H1 (cell line): ENCODE measurements around the gene DBF4B. TPM values are rescaled to one million over a fixed set of nuclear protein-coding genes. Genes with fewer than 3 reads are reported as not detected.

Source experiments
- CTCF ChIA-PET: fragments of 300-600 bp; sonication (Branson Sonifier 250); formaldehyde crosslinking; loops from one replicate; lab custom pipeline; 2021; ENCODE audit not compliant: partially characterized antibody; lab: Charles Lee
- POLR2A ChIA-PET: fragments of 300-600 bp; sonication (Branson Sonifier 250); formaldehyde crosslinking; loops from one replicate; lab custom pipeline; 2021; ENCODE audit warnings: inconsistent platforms; ENCODE audit not compliant: partially characterized antibody; lab: Charles Lee
- DNase-seq, 2 experiments: peaks; one replicate each; pipeline versions ENCODE4 v3.0.0 to v3.0.0-alpha.2; 2010 to 2022; ENCODE audit warnings: low spot score in 2 of 2, low read depth in 1 of 2, mixed read lengths in 1 of 2
- FAIRE-seq: peaks from 2 replicates; lab custom pipeline; 2011; peaks lifted over from hg19 to GRCh38; lab: Jason Lieb, UNC
- H2AFZ ChIP-seq: 2 replicates; pipeline ENCODE4 v1.8.1; 2012; ENCODE audit warnings: low read length, inconsistent platforms
- H2AK5ac ChIP-seq: 2 replicates; pipeline ENCODE4 v1.6.1; 2013; ENCODE audit warnings: low read depth, low read length
- H2BK120ac ChIP-seq: replicated peaks from 2 replicates; pipeline ENCODE3; 2013; ENCODE audit warnings: low read depth, low read length, inconsistent platforms
- H2BK12ac ChIP-seq: 2 replicates; pipeline ENCODE4 v1.6.1; 2013; ENCODE audit warnings: low read depth, low read length
- H2BK15ac ChIP-seq: 2 replicates; pipeline ENCODE4 v1.6.1; 2013; ENCODE audit warnings: low read length
- H2BK20ac ChIP-seq: 2 replicates; pipeline ENCODE4 v1.6.1; 2013; ENCODE audit warnings: low read length
- H2BK5ac ChIP-seq: 2 replicates; pipeline ENCODE4 v1.6.1; 2013; ENCODE audit warnings: low read depth, low read length
- H3K14ac ChIP-seq: 2 replicates; pipeline ENCODE4 v1.6.1; 2013; ENCODE audit warnings: inconsistent platforms; ENCODE audit not compliant: insufficient read length
- H3K18ac ChIP-seq: 2 replicates; pipeline ENCODE4 v1.6.1; 2013; ENCODE audit warnings: low read length; ENCODE audit errors: extremely low read depth
- H3K23ac ChIP-seq: 2 replicates; pipeline ENCODE4 v1.6.1; 2013; ENCODE audit warnings: inconsistent platforms; ENCODE audit not compliant: insufficient read length
- H3K23me2 ChIP-seq: 2 replicates; pipeline ENCODE4 v1.6.1; 2013; ENCODE audit warnings: low read depth, low read length
- H3K27ac ChIP-seq: 2 replicates; pipeline ENCODE4 v1.6.1; 2011; ENCODE audit warnings: low read depth, low read length, inconsistent platforms
- H3K27me3 ChIP-seq, 4 experiments: replicated peaks in 1 of 4; 1 replicate in 1 of 4; 2 replicates in 3 of 4; pipeline versions ENCODE4 v1.6.1 to v1.8.1; 2011 to 2013; ENCODE audit warnings: low read length in 3 of 4, mild to moderate bottlenecking in 3 of 4, inconsistent platforms in 2 of 4, mixed read lengths in 2 of 4, moderate library complexity in 1 of 4; ENCODE audit not compliant: control insufficient read depth in 3 of 4, insufficient read depth in 3 of 4; ENCODE audit errors: extremely low read depth in 1 of 4
- H3K36me3 ChIP-seq, 4 experiments: 2 replicates each; pipeline versions ENCODE4 v1.6.1 to v1.8.1; 2011 to 2013; ENCODE audit warnings: mild to moderate bottlenecking in 4 of 4, low read length in 3 of 4, moderate library complexity in 2 of 4, control low read depth in 1 of 4, inconsistent platforms in 1 of 4; ENCODE audit not compliant: insufficient read depth in 4 of 4, control insufficient read depth in 2 of 4
- H3K4ac ChIP-seq: replicated peaks from 2 replicates; pipeline ENCODE3; 2013; ENCODE audit warnings: low read length, low read depth, mixed read lengths, inconsistent platforms; ENCODE audit not compliant: insufficient read length
- H3K4me1 ChIP-seq, 4 experiments: replicated peaks in 1 of 4; 1 replicate in 1 of 4; 2 replicates in 3 of 4; pipeline versions ENCODE4 v1.6.1 to v1.8.1; 2011 to 2013; ENCODE audit warnings: low read length in 3 of 4, inconsistent platforms in 2 of 4, mixed read lengths in 1 of 4; ENCODE audit not compliant: insufficient read depth in 4 of 4, control insufficient read depth in 3 of 4
- H3K4me2 ChIP-seq, 2 experiments: 2 replicates each; pipeline versions ENCODE4 v1.6.1 to v1.8.1; 2011 to 2013; ENCODE audit warnings: low read depth in 2 of 2, low read length in 2 of 2, control low read depth in 1 of 2, inconsistent platforms in 1 of 2, mild to moderate bottlenecking in 1 of 2; ENCODE audit not compliant: insufficient read depth in 1 of 2
- H3K4me3 ChIP-seq, 4 experiments: fragments of 200-600, 300-600 bp in 1 of 4; sonication (generic), shearing (Covaris generic), sonication (Bioruptor Twin) in 1 of 4; 2 replicates each; pipeline versions ENCODE4 v1.5.1 to v1.8.1; 2011 to 2016; ENCODE audit warnings: low read length in 4 of 4, low read depth in 3 of 4, control low read depth in 2 of 4, inconsistent platforms in 2 of 4, mild to moderate bottlenecking in 2 of 4, mixed read lengths in 1 of 4, moderate library complexity in 1 of 4; ENCODE audit not compliant: insufficient read depth in 2 of 4; ENCODE audit errors: extremely low read depth in 1 of 4
- H3K56ac ChIP-seq: replicated peaks from 2 replicates; pipeline ENCODE3; 2013; ENCODE audit warnings: low read depth, mild to moderate bottlenecking, mixed read lengths, low read length, inconsistent platforms; ENCODE audit not compliant: insufficient read length
- H3K79me1 ChIP-seq: 2 replicates; pipeline ENCODE4 v1.6.1; 2013; ENCODE audit warnings: low read depth, low read length, control low read depth
- H3K79me2 ChIP-seq, 2 experiments: 2 replicates each; pipeline versions ENCODE4 v1.6.1 to v1.8.1; 2012 to 2013; ENCODE audit warnings: low read length in 2 of 2, mild to moderate bottlenecking in 2 of 2, inconsistent platforms in 1 of 2; ENCODE audit not compliant: insufficient read depth in 2 of 2, control insufficient read depth in 1 of 2
- H3K9ac ChIP-seq, 4 experiments: replicated peaks in 1 of 4; 1 replicate in 1 of 4; 2 replicates in 3 of 4; pipeline versions ENCODE4 v1.6.1 to v1.8.1; 2011 to 2013; ENCODE audit warnings: low read depth in 3 of 4, low read length in 3 of 4, control low read depth in 2 of 4, mild to moderate bottlenecking in 2 of 4, moderate library complexity in 2 of 4, inconsistent platforms in 1 of 4; ENCODE audit errors: extremely low read depth in 1 of 4
- H3K9me3 ChIP-seq, 2 experiments: 2 replicates each; pipeline versions ENCODE4 v1.6.1 to v1.8.1; 2012 to 2013; ENCODE audit warnings: mild to moderate bottlenecking in 2 of 2, moderate library complexity in 2 of 2, control low read depth in 1 of 2, inconsistent platforms in 1 of 2, low read depth in 1 of 2, low read length in 1 of 2, mixed read lengths in 1 of 2; ENCODE audit not compliant: insufficient read depth in 2 of 2
- H4K20me1 ChIP-seq, 2 experiments: replicated peaks in 1 of 2; 2 replicates each; pipeline versions ENCODE3 to v1.8.1; 2011 to 2013; ENCODE audit warnings: inconsistent platforms in 2 of 2, low read length in 2 of 2, mild to moderate bottlenecking in 1 of 2; ENCODE audit not compliant: insufficient read depth in 2 of 2, control insufficient read depth in 1 of 2
- H4K5ac ChIP-seq: 2 replicates; pipeline ENCODE4 v1.6.1; 2013; ENCODE audit warnings: low read length, low read depth, mixed read lengths, inconsistent platforms; ENCODE audit not compliant: insufficient read length
- H4K8ac ChIP-seq: 2 replicates; pipeline ENCODE4 v1.8.0; 2013; ENCODE audit warnings: mild to moderate bottlenecking, moderate library complexity, low read length, inconsistent platforms; ENCODE audit not compliant: insufficient read depth; ENCODE audit errors: extremely low read depth
- H4K91ac ChIP-seq: replicated peaks from 2 replicates; pipeline ENCODE3; 2013; ENCODE audit warnings: low read length, mixed read lengths, inconsistent platforms; ENCODE audit not compliant: insufficient read length
- ASH2L ChIP-seq: fragments of 200-600, 300-600 bp; sonication (generic); IDR thresholded peaks from one replicate; pipeline ENCODE4 v1.7.1; 2017; ENCODE audit warnings: low read length
- CBX8 ChIP-seq: fragments of 300-800, 300-1000 bp; sonication (generic); IDR thresholded peaks from 2 replicates; pipeline ENCODE4 v1.7.1; 2016; ENCODE audit warnings: low read depth, low read length, borderline replicate concordance
- CTBP2 ChIP-seq: IDR thresholded peaks from 2 replicates; pipeline ENCODE4 v1.7.0; 2011; ENCODE audit warnings: borderline replicate concordance, mild to moderate bottlenecking, moderate library complexity, mixed read lengths, low read length; ENCODE audit not compliant: insufficient read depth, insufficient read length
- HDAC6 ChIP-seq: IDR thresholded peaks from one replicate; pipeline ENCODE4 v1.7.1; 2012; ENCODE audit warnings: low read depth, mild to moderate bottlenecking, inconsistent platforms, low read length, moderate library complexity
- KDM4A ChIP-seq: IDR thresholded peaks from one replicate; pipeline ENCODE4 v1.7.1; 2012; ENCODE audit warnings: low read depth, mild to moderate bottlenecking, moderate library complexity, low read length, inconsistent platforms; ENCODE audit not compliant: severe bottlenecking
- KDM5A ChIP-seq: fragments of 200-600 bp; IDR thresholded peaks from 2 replicates; pipeline ENCODE4 v1.7.1; 2012; ENCODE audit warnings: mild to moderate bottlenecking, low read length, inconsistent platforms, mixed read lengths
- MAFK ChIP-seq: IDR thresholded peaks from 2 replicates; pipeline ENCODE4 v1.6.1; 2012; ENCODE audit warnings: low read depth, mild to moderate bottlenecking, improper control_type of control experiment, low read length
- PHF8 ChIP-seq: fragments of 200-600 bp; sonication (generic); conservative IDR thresholded peaks from 2 replicates; pipeline ENCODE4 v1.7.1; 2012; ENCODE audit warnings: low read depth, mild to moderate bottlenecking, inconsistent platforms, low read length, moderate library complexity
- RBBP5 ChIP-seq: IDR thresholded peaks from 2 replicates; pipeline ENCODE4 v1.7.1; 2012; ENCODE audit warnings: low read depth, mild to moderate bottlenecking, inconsistent platforms, low read length, moderate library complexity, borderline replicate concordance
- SAP30 ChIP-seq: fragments of 300-600 bp; sonication (generic); IDR thresholded peaks from 2 replicates; pipeline ENCODE4 v1.7.1; 2012; ENCODE audit warnings: low read length, moderate library complexity, mild to moderate bottlenecking, inconsistent platforms; ENCODE audit not compliant: insufficient read depth, insufficient replicate concordance
- SIRT6 ChIP-seq: IDR thresholded peaks from one replicate; pipeline ENCODE4 v1.7.1; 2012; ENCODE audit warnings: low read length, inconsistent platforms
- SP2 ChIP-seq: IDR thresholded peaks from 2 replicates; pipeline ENCODE4 v1.6.1; 2012; ENCODE audit warnings: mild to moderate bottlenecking, low read length, inconsistent platforms
- TAF1 ChIP-seq: IDR thresholded peaks from 2 replicates; pipeline ENCODE4 v1.6.1; 2011; ENCODE audit warnings: mild to moderate bottlenecking, low read depth, low read length
- ZNF274 ChIP-seq: IDR thresholded peaks from 2 replicates; pipeline ENCODE4 v1.7.0; 2012; ENCODE audit warnings: low read length, borderline replicate concordance; ENCODE audit errors: extremely low read depth
- WGBS, 2 experiments: shearing (Covaris generic) in 1 of 2; methylation state at CpG; one replicate each; pipeline versions ENCODE4 v1.1.6 to v1.1.7; 2013 to 2015; ENCODE audit warnings: low lambda C conversion rate in 2 of 2, mixed read lengths in 2 of 2, inconsistent platforms in 1 of 2, low coverage in 1 of 2, missing lambda C conversion rate in 1 of 2; ENCODE audit not compliant: insufficient replicate concordance in 2 of 2, insufficient coverage in 1 of 2, insufficient read length in 1 of 2; ENCODE audit errors: extremely low coverage in 1 of 2, missing lambda C conversion rate in 1 of 2; 5-methylcytosine and 5-hydroxymethylcytosine counted together
- polyA plus RNA-seq, 7 experiments: library from polyadenylated mRNA; depleted of rRNA in 3 of 7; stranded (reverse) in 5 of 7; unstranded in 2 of 7; fragments of >200 nt in 5 of 7; fragments of 200-250 nt in 2 of 7; gene quantifications; 1 replicate in 5 of 7; 2 replicates in 1 of 7; 4 replicates in 1 of 7; pipeline versions ENCODE4 v1.2.1 to v1.2.3, GENCODE V29; 2011 to 2013; ENCODE audit warnings: missing spikeins in 2 of 7, mixed read lengths in 2 of 7
- total RNA-seq: library from RNA; stranded (reverse); fragmentation: NEBNext Ultra II Directional; extraction: Animal tissue kit (Norgen Biotek cat#: 25700); gene quantifications from 2 replicates; pipeline ENCODE4 v1.2.1, GENCODE V29; 2021

Gene DBF4B
- total and polyA plus RNA-seq, 2 of the 8 experiments (the other 6 are each of a cell fraction or from before 2014, with no cell fraction given) = 20.2 to 26.9 TPM

- H2BK120ac ChIP-seq = no peak overlapping the region
- no peak overlapping the region for H2AFZ ChIP-seq
- peaks cover 0 to 15% (median 6%) of the 10 kb centered on the region in 4 experiments; a peak in 6 of 7 replicates for H3K4me1 ChIP-seq
- TF ChIP-seq ZNF274 (no peak), PHF8 (no peak), ASH2L (no peak), KDM4A (no peak), RBBP5 (no peak), KDM5A (no peak), MAFK (no peak), TAF1 (no peak), SP2 (no peak), CBX8 (no peak), SIRT6 (no peak), HDAC6 (no peak), CTBP2 (no peak), SAP30 (no peak)
Measured at GRCh38 chr17:44769230-44769629, 60.8 kb downstream of the DBF4B start.

More at GRCh38 chr17:44769230-44769629, 60.8 kb downstream of the DBF4B start:
- 76% methylated on average over 6 of the region's 6 CpGs; no CpG with 5 or more reads in 1 of the 2 experiments for WGBS, 2 experiments
- ChIA-PET CTCF (interaction anchor here (0.6 to 26.7 kb wide), 5 partner anchors 17 to 144 kb away, joined by 3 to 577 read pairs (median 4); partner anchors contain the start of gene HIGD1B), POLR2A (interaction anchor here (0.6 to 1.7 kb wide), 4 partner anchors 10 to 191 kb away, joined by 3 to 7 read pairs (median 4); no protein-coding TSS in a partner anchor)
- H3K4me2 ChIP-seq = no peak overlapping the region
- no peak overlapping the region for H2BK20ac ChIP-seq
- H4K91ac ChIP-seq = no peak overlapping the region
- no peaks in the 10 kb centered on the region for H3K23me2 ChIP-seq
- H2BK12ac ChIP-seq = no peak overlapping the region
- no peak for DNase-seq
- H3K27me3 ChIP-seq = no peaks in the 10 kb centered on the region; a peak in 1 of 7 replicates
- H3K79me2 ChIP-seq = no peaks in the 10 kb centered on the region
- H3K23ac ChIP-seq = no peak overlapping the region
- no peak overlapping the region for H3K4me3 ChIP-seq
- H4K5ac ChIP-seq = no peak overlapping the region
- no peak overlapping the region for H2BK15ac ChIP-seq
- H3K18ac ChIP-seq = no peak overlapping the region
- no peak overlapping the region for H3K56ac ChIP-seq
- no peak overlapping the region for H2BK5ac ChIP-seq
- no peaks in the 10 kb centered on the region for H3K9me3 ChIP-seq
- no peak overlapping the region for H3K14ac ChIP-seq
- H2AK5ac ChIP-seq = no peak overlapping the region
- no peak for FAIRE-seq
- no peak overlapping the region for H3K4ac ChIP-seq
- no peak overlapping the region for H4K8ac ChIP-seq
- no peak overlapping the region for H3K27ac ChIP-seq
- H3K36me3 ChIP-seq = no peaks in the 10 kb centered on the region
- H3K9ac ChIP-seq = no peak overlapping the region
- peaks cover 0 to 2% of the 10 kb centered on the region in 2 experiments for H4K20me1 ChIP-seq
- no peaks in the 10 kb centered on the region for H3K79me1 ChIP-seq
